Measurements from ENCODE around the gene DCAF8. TPM values are rescaled to one million over a fixed set of nuclear protein-coding genes. Genes with fewer than 3 reads are reported as not detected.

The DCAF8 gene
- total and polyA plus RNA-seq, 2 donors: 75.8 to 114 TPM

DNA sequence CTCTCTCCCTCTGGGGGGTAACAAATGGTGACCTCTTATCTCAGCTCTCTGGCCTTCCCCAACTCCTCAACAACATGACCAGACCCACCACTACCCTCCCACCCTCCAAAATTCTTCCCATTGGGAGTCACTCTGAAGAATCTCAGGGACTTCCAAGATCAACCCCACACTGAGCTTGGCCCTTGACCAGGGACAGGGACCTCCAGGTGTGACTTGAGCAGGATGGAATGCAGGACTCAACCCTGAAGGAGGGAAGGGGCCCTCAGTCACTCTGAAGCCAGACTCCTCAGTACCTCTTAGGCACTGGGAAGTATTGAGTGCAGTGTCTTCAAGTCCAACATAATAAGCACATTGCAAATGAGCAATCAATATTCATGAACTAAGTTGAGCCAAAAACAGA is 70.1 kb downstream of the DCAF8 start:
- peaks cover 0 to 3% of the 10 kb centered on the region in 2 donors for H3K4me1 ChIP-seq (ENCODE audit: control insufficient read depth in 2 of 2, insufficient read depth in 2 of 2, low read length in 2 of 2)
- no peaks in the 10 kb centered on the region for H3K9me3 ChIP-seq (ENCODE audit: control insufficient read depth in 2 of 2, insufficient read depth in 1 of 2, low read length in 1 of 2)
- H3K4me3 ChIP-seq (ENCODE audit: low read length in 2 of 2): no peak overlapping the region
- no peaks in the 10 kb centered on the region for H3K36me3 ChIP-seq (ENCODE audit: control insufficient read depth in 2 of 2, insufficient read depth in 2 of 2, low read length in 1 of 2)
- H3K27ac ChIP-seq (ENCODE audit: low read depth in 1 of 2, low read length in 1 of 2): peak overlapping the region in 1 of 2 donors; percentile 3
- no peaks in the 10 kb centered on the region for H3K27me3 ChIP-seq (ENCODE audit: control insufficient read depth in 2 of 2, insufficient read depth in 1 of 2, low read length in 1 of 2)
- no peak for DNase-seq (ENCODE audit: low read depth in 6 of 9, low spot score in 9 of 9)

DNA sequence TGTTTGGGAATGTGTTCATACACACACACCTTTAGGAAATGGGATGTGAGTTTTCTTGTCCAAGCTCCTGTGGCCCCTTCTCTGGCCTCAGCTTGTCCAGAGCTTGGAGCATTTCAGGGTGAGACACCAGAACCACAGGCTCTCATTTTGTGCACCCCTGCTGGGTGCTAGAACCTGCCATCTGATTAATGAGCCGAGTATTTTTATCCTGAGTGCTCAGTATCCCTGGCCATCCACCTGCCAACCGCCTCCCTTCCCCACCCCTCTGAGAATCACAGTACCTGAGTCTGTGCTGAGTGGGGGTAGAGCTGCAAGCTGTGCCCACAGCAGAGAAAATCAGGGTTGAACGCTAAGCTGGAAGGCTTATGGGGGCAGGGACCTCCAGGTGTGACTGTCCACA is 70.6 kb downstream of the DCAF8 start:
- peak overlapping the region in 1 of 2 donors; percentile 3 for H3K27ac ChIP-seq (ENCODE audit: low read depth in 1 of 2, low read length in 1 of 2)
- H3K9me3 ChIP-seq (ENCODE audit: control insufficient read depth in 2 of 2, insufficient read depth in 1 of 2, low read length in 1 of 2): no peaks in the 10 kb centered on the region
- no peaks in the 10 kb centered on the region for H3K36me3 ChIP-seq (ENCODE audit: control insufficient read depth in 2 of 2, insufficient read depth in 2 of 2, low read length in 1 of 2)
- peaks cover 0 to 3% of the 10 kb centered on the region in 2 donors for H3K4me1 ChIP-seq (ENCODE audit: control insufficient read depth in 2 of 2, insufficient read depth in 2 of 2, low read length in 2 of 2)
- H3K4me3 ChIP-seq (ENCODE audit: low read length in 2 of 2): no peak overlapping the region
- DNase-seq (ENCODE audit: low read depth in 6 of 9, low spot score in 9 of 9): no peak
- 98% methylated on average over 3 of the region's 3 CpGs for WGBS
- H3K27me3 ChIP-seq (ENCODE audit: control insufficient read depth in 2 of 2, insufficient read depth in 1 of 2, low read length in 1 of 2): no peaks in the 10 kb centered on the region

DNA sequence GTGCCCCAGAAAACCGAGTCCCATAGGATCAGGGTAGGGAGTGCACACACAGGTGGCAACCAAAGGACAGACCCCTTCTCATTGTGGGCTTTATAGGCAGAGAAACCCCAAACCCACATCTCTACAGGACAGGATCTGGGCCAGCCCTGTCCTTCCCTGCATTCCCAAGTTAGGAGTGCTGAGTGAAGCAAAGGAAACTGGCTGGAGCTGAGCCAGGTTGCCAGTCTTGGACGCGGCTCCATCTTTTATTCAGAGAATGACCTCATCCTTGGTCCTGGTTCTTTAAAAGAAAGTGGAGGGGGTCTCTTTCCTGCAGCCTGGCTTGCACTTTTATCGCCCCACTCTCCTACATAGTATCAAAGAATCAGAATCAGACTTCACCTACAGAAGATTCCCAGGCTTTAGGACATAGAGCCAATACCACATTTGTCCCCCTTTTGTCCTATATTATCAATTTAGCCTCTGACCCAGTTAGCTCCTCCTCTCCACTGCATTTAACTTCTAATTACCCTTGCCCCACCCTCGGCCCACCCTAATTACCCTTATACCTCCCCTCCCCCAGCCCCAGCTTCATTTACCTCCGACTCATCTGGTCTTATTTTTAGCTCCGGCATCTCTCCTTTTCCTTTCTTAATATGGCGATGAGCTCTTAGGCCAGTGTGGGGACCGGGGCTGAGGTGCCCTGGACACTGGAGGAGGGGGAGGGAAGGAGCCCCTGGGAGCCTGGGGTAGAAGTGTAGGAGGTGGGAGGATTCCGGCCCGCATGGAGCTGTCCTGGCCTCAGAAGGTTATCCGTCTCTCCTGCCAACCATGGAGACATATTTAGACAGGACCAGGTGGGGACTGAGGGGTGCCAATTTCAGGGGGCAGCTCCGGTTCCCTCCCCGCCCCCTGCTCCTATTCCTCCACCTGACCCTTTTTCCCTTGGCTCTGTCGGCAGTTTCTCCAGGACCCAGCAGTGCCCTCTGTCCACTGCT is 72.4 kb downstream of the DCAF8 start, which contains the start of gene CASQ1:
Gene CASQ1, plus strand, starts transcription at position 927 of the 977 bp plus-strand sequence. CDS start 177 bp downstream, outside the sequence.
- Histone ChIP-seq H3K27me3 (ENCODE audit: control insufficient read depth in 2 of 2, insufficient read depth in 1 of 2, low read length in 1 of 2) (no peaks in the 10 kb centered on the region), H3K27ac (ENCODE audit: low read depth in 1 of 2, low read length in 1 of 2) (no peak within 1 kb of the TSS), H3K36me3 (ENCODE audit: control insufficient read depth in 2 of 2, insufficient read depth in 2 of 2, low read length in 1 of 2) (no peaks in the 10 kb centered on the region), H3K9me3 (ENCODE audit: control insufficient read depth in 2 of 2, insufficient read depth in 1 of 2, low read length in 1 of 2) (no peaks in the 10 kb centered on the region), H3K4me1 (ENCODE audit: control insufficient read depth in 2 of 2, insufficient read depth in 2 of 2, low read length in 2 of 2) (peaks cover 0 to 3% of the 10 kb centered on the region in 2 donors), H3K4me3 (ENCODE audit: low read length in 2 of 2) (no peak within 1 kb of the TSS)
- WGBS: 93% methylated on average over 15 of the region's 15 CpGs
- no peak for DNase-seq (ENCODE audit: low read depth in 6 of 9, low spot score in 9 of 9)

DNA sequence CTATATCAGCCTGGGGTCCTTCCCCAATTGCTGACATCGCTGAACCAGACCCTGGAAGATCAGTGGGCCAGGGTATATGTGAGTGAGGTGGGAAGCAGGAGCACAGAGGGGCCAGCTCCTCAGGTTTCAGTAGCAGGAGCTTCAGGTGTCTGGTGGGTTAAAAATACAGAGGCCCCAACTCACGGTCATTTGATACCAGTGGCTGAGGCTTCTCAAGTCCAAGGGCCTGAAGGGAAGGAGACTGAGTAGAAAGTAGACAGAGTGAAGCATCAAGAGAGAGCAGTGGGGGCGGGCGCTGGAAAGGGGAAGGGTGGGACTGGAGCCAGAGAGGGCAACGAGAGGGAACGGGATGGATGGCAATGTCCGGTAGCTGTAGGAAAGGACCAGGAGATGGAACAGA is 74.0 kb downstream of the DCAF8 start:
- no peak for DNase-seq (ENCODE audit: low read depth in 6 of 9, low spot score in 9 of 9)
- WGBS: 92% methylated on average over 7 of the region's 7 CpGs
- H3K36me3 ChIP-seq (ENCODE audit: control insufficient read depth in 2 of 2, insufficient read depth in 2 of 2, low read length in 1 of 2): no peaks in the 10 kb centered on the region
- no peaks in the 10 kb centered on the region for H3K9me3 ChIP-seq (ENCODE audit: control insufficient read depth in 2 of 2, insufficient read depth in 1 of 2, low read length in 1 of 2)
- H3K4me3 ChIP-seq (ENCODE audit: low read length in 2 of 2): no peak overlapping the region
- H3K27me3 ChIP-seq (ENCODE audit: control insufficient read depth in 2 of 2, insufficient read depth in 1 of 2, low read length in 1 of 2): no peaks in the 10 kb centered on the region
- H3K4me1 ChIP-seq (ENCODE audit: control insufficient read depth in 2 of 2, insufficient read depth in 2 of 2, low read length in 2 of 2): peaks cover 0 to 2% of the 10 kb centered on the region in 2 donors
- H3K27ac ChIP-seq (ENCODE audit: low read depth in 1 of 2, low read length in 1 of 2): no peak overlapping the region

DNA sequence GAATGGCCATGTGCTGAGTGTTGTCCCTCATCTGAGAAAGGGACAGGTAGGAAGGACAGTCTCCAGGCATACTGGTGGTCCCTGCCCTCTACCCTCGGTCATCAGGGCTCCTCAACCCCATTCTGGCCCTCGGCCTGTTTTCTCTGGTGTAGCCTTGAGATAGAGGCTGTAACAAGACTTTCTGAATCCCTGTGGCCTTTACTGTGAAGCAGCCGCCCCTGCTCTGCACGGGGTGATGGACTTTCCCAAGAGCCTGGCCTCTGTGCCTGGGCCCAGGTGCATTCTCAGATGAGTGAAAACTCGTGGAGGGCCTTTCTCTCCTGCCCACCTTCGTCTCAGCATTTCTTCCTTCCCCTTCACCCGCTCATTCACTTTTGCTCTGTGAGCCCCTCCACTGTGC is 74.9 kb downstream of the DCAF8 start:
- H3K27ac ChIP-seq (ENCODE audit: low read depth in 1 of 2, low read length in 1 of 2): no peak overlapping the region
- no peaks in the 10 kb centered on the region for H3K27me3 ChIP-seq (ENCODE audit: control insufficient read depth in 2 of 2, insufficient read depth in 1 of 2, low read length in 1 of 2)
- no peak overlapping the region for H3K4me3 ChIP-seq (ENCODE audit: low read length in 2 of 2)
- no peak for DNase-seq (ENCODE audit: low read depth in 6 of 9, low spot score in 9 of 9)
- H3K4me1 ChIP-seq (ENCODE audit: control insufficient read depth in 2 of 2, insufficient read depth in 2 of 2, low read length in 2 of 2): no peaks in the 10 kb centered on the region
- 92% methylated on average over 7 of the region's 7 CpGs for WGBS
- no peaks in the 10 kb centered on the region for H3K9me3 ChIP-seq (ENCODE audit: control insufficient read depth in 2 of 2, insufficient read depth in 1 of 2, low read length in 1 of 2)
- H3K36me3 ChIP-seq (ENCODE audit: control insufficient read depth in 2 of 2, insufficient read depth in 2 of 2, low read length in 1 of 2): no peaks in the 10 kb centered on the region

DNA sequence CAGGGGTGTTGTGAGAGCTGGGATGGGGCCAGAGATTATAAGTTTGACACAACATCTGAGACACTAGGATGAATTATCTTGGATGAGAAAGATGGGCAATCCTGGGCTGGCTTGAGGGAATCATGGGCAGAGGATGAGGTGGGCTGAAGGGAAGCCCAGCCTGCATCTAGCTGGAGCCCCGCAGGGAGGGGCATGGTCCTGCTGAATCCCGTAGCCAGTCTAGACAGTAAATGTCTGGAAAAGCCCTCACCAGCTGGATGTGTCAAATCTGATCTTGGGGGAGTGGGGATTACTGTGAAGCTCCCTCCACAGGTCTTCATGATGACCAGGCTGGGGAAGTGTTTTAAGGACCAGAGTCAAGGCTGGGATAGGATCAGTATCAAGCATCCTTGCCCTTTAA is 75.6 kb downstream of the DCAF8 start:
- Histone ChIP-seq H3K27ac (ENCODE audit: low read depth in 1 of 2, low read length in 1 of 2) (no peak overlapping the region), H3K4me3 (ENCODE audit: low read length in 2 of 2) (no peak overlapping the region), H3K9me3 (ENCODE audit: control insufficient read depth in 2 of 2, insufficient read depth in 1 of 2, low read length in 1 of 2) (no peaks in the 10 kb centered on the region), H3K4me1 (ENCODE audit: control insufficient read depth in 2 of 2, insufficient read depth in 2 of 2, low read length in 2 of 2) (no peaks in the 10 kb centered on the region), H3K36me3 (ENCODE audit: control insufficient read depth in 2 of 2, insufficient read depth in 2 of 2, low read length in 1 of 2) (no peaks in the 10 kb centered on the region), H3K27me3 (ENCODE audit: control insufficient read depth in 2 of 2, insufficient read depth in 1 of 2, low read length in 1 of 2) (no peaks in the 10 kb centered on the region)
- DNase-seq (ENCODE audit: low read depth in 6 of 9, low spot score in 9 of 9): no peak
- WGBS: 88% methylated on average over 2 of the region's 2 CpGs

DNA sequence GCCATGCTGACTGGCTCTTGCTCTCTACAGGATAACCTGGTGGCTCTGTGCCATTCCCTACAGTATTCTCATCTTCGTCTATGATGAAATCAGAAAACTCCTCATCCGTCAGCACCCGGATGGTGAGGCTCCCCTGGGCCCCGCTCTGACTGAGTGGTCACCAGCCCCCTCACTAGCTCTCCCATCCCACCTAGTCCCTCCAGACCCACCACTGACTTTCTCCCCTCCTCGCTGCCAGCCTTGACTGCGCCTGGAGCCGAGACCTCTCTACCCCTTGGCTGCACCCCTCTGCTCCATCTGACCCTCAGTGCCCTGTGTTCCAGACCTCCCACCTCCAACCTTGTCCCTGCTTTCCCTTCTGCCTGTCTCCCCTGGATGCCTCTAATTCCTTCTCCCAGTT is 76.1 kb downstream of the DCAF8 start:
- Histone ChIP-seq H3K9me3 (ENCODE audit: control insufficient read depth in 2 of 2, insufficient read depth in 1 of 2, low read length in 1 of 2) (no peaks in the 10 kb centered on the region), H3K4me3 (ENCODE audit: low read length in 2 of 2) (no peak overlapping the region), H3K36me3 (ENCODE audit: control insufficient read depth in 2 of 2, insufficient read depth in 2 of 2, low read length in 1 of 2) (no peaks in the 10 kb centered on the region), H3K27ac (ENCODE audit: low read depth in 1 of 2, low read length in 1 of 2) (no peak overlapping the region), H3K4me1 (ENCODE audit: control insufficient read depth in 2 of 2, insufficient read depth in 2 of 2, low read length in 2 of 2) (no peaks in the 10 kb centered on the region), H3K27me3 (ENCODE audit: control insufficient read depth in 2 of 2, insufficient read depth in 1 of 2, low read length in 1 of 2) (peaks cover 0 to 2% of the 10 kb centered on the region in 2 donors)
- no peak for DNase-seq (ENCODE audit: low read depth in 6 of 9, low spot score in 9 of 9)
- WGBS: 96% methylated on average over 7 of the region's 7 CpGs

DNA sequence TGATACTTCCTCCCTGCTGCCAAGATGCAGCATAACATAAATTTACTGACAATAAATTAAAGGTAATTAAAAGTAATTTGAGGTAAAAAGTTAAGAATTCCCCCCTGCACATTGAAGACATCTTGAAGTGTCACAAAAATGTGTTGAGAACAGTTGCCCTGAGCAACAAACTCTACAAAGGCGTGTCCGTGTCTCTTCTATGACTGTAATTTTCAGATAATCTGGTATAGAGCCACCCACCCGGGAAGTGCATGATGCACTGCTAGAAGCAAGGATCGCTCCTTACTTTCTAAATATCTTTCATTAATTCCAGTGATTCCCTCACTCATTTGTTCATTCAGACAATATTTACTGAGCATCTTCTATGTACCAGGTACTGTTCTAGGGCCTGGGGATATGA is 83.0 kb downstream of the DCAF8 start:
- Histone ChIP-seq H3K4me1 (ENCODE audit: control insufficient read depth in 2 of 2, insufficient read depth in 2 of 2, low read length in 2 of 2) (no peaks in the 10 kb centered on the region), H3K4me3 (ENCODE audit: low read length in 2 of 2) (no peak overlapping the region), H3K27me3 (ENCODE audit: control insufficient read depth in 2 of 2, insufficient read depth in 1 of 2, low read length in 1 of 2) (peaks cover 0 to 2% of the 10 kb centered on the region in 2 donors), H3K36me3 (ENCODE audit: control insufficient read depth in 2 of 2, insufficient read depth in 2 of 2, low read length in 1 of 2) (no peaks in the 10 kb centered on the region), H3K27ac (ENCODE audit: low read depth in 1 of 2, low read length in 1 of 2) (no peak overlapping the region), H3K9me3 (ENCODE audit: control insufficient read depth in 2 of 2, insufficient read depth in 1 of 2, low read length in 1 of 2) (no peaks in the 10 kb centered on the region)
- no peak for DNase-seq (ENCODE audit: low read depth in 6 of 9, low spot score in 9 of 9)
- WGBS: 98% methylated on average over 4 of the region's 4 CpGs

DNA sequence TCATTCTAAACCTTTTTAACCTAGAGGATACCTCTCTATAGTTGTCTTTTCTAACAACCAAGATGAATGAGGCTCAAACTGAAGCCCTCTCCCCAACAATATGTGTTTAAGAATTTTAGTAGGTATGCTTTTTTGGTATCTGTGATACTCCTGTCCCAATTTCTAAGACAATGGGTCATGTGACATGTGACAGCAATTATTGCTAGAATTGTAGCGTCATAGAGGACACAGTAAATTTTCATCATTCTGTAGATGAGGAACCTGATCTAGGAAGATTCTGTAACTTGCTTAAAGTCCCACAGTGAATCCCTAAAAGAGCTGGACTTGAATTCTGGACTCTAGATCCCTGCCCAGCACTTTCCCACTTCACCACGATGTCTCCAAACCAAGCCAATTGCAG is 83.6 kb downstream of the DCAF8 start:
- no peak for DNase-seq (ENCODE audit: low read depth in 6 of 9, low spot score in 9 of 9)
- Histone ChIP-seq H3K36me3 (ENCODE audit: control insufficient read depth in 2 of 2, insufficient read depth in 2 of 2, low read length in 1 of 2) (no peaks in the 10 kb centered on the region), H3K27me3 (ENCODE audit: control insufficient read depth in 2 of 2, insufficient read depth in 1 of 2, low read length in 1 of 2) (peaks cover 0 to 2% of the 10 kb centered on the region in 2 donors), H3K4me3 (ENCODE audit: low read length in 2 of 2) (no peak overlapping the region), H3K9me3 (ENCODE audit: control insufficient read depth in 2 of 2, insufficient read depth in 1 of 2, low read length in 1 of 2) (no peaks in the 10 kb centered on the region), H3K27ac (ENCODE audit: low read depth in 1 of 2, low read length in 1 of 2) (no peak overlapping the region), H3K4me1 (ENCODE audit: control insufficient read depth in 2 of 2, insufficient read depth in 2 of 2, low read length in 2 of 2) (no peaks in the 10 kb centered on the region)
- WGBS: 95% methylated on average over 2 of the region's 2 CpGs

Measured in thymus (tissue), 11 donors.